Uterus (tissue), 2 donors: ENCODE measurements around the gene CDCA5.

ENCODE experiments used
- POLR2A ChIP-seq, 2 donors: fragments of 450-650 bp; IDR thresholded peaks; one replicate each; pipeline ENCODE4 v1.6.1; 2016; ENCODE audit warnings: antibody characterized with exemption in 2 of 2, mild to moderate bottlenecking in 1 of 2, moderate library complexity in 1 of 2
- TF ChIP-seq, protein P1 (sequence below), 4 experiments: fragments of 200-600 bp in 2 of 4; fragments of 450-650 bp in 2 of 4; sonication (generic) in 2 of 4; IDR thresholded peaks; one replicate each; pipeline ENCODE4 v1.5.1; 2016 to 2019; ENCODE audit warnings: antibody characterized with exemption in 4 of 4, mild to moderate bottlenecking in 2 of 4, moderate library complexity in 1 of 4

DNA sequence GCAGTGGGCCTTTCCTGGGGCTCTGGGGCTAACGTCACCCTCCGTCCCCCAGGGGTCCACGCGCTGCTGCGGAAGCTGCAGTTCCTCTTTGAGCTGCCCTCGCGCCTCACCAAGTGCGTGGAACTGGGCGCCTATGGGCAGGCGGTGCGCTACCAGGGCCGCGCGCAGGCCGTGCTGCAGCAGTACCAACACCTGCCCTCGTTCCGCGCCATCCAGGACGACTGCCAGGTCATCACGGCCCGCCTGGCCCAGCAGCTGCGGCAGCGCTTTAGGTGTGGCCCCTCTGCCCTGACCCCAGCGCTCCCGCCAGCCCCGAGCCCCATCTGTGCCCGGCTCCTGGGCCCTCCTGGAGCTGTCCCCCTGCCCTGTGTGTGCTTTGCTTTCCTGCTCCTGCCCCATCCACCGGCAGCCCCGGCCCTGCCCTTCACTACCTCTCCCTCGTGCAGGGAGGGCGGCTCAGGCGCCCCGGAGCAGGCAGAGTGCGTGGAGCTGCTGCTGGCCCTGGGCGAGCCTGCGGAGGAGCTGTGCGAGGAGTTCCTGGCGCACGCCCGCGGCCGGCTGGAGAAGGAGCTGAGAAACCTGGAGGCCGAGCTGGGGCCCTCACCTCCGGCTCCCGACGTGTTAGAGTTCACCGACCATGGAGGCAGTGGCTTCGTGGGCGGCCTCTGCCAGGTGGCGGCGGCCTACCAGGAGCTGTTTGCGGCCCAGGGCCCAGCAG is 24.1 kb upstream of the CDCA5 start:
- TF ChIP-seq, protein P1, sequence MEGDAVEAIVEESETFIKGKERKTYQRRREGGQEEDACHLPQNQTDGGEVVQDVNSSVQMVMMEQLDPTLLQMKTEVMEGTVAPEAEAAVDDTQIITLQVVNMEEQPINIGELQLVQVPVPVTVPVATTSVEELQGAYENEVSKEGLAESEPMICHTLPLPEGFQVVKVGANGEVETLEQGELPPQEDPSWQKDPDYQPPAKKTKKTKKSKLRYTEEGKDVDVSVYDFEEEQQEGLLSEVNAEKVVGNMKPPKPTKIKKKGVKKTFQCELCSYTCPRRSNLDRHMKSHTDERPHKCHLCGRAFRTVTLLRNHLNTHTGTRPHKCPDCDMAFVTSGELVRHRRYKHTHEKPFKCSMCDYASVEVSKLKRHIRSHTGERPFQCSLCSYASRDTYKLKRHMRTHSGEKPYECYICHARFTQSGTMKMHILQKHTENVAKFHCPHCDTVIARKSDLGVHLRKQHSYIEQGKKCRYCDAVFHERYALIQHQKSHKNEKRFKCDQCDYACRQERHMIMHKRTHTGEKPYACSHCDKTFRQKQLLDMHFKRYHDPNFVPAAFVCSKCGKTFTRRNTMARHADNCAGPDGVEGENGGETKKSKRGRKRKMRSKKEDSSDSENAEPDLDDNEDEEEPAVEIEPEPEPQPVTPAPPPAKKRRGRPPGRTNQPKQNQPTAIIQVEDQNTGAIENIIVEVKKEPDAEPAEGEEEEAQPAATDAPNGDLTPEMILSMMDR (IDR thresholded peaks at IDR 0.05) = no peak
- no peak for TF ChIP-seq POLR2A (IDR thresholded peaks at IDR 0.05)
